K562 (cell line): ENCODE results near the gene TMSB10. TPM values are rescaled to one million over a fixed set of nuclear protein-coding genes. Genes with fewer than 3 reads are reported as not detected.

Source experiments
- ASH1L ChIP-seq: fragments of 450-650 bp; IDR thresholded peaks from 2 replicates; pipeline ENCODE4 v1.6.1; 2018; ENCODE audit warnings: borderline replicate concordance, mild to moderate bottlenecking, low read depth; ENCODE audit not compliant: partially characterized antibody
- CBX5 ChIP-seq: IDR thresholded peaks from 2 replicates; pipeline ENCODE4 v1.6.1; 2014; ENCODE audit warnings: low read depth, borderline replicate concordance
- CBX8 ChIP-seq: fragments of 200-600 bp; sonication (generic); IDR thresholded peaks from 2 replicates; pipeline ENCODE4 v1.6.1; 2012; ENCODE audit warnings: borderline replicate concordance, mixed run types, low read depth, mild to moderate bottlenecking, moderate library complexity, mixed read lengths, low read length, control low read depth, inconsistent platforms; ENCODE audit not compliant: poor library complexity, severe bottlenecking; ENCODE audit errors: extremely low read depth
- ESRRA ChIP-seq: fragments of 450-650 bp; IDR thresholded peaks from 2 replicates; pipeline ENCODE4 v1.6.1; 2014; ENCODE audit warnings: low read depth, mild to moderate bottlenecking, moderate library complexity, borderline replicate concordance
- GTF2A2 ChIP-seq: IDR thresholded peaks from 2 replicates; pipeline ENCODE4 v1.6.1; 2016; ENCODE audit warnings: mild to moderate bottlenecking, missing genetic modification characterization, missing compliant biosample characterization
- HDAC6 ChIP-seq: IDR thresholded peaks from 2 replicates; pipeline ENCODE4 v1.6.1; 2012; ENCODE audit warnings: low read depth, mild to moderate bottlenecking, control low read depth, inconsistent platforms, low read length, moderate library complexity
- HINFP ChIP-seq: fragments of 450-650 bp; conservative IDR thresholded peaks from 2 replicates; pipeline ENCODE4 v1.6.1; 2016; ENCODE audit warnings: missing genetic modification characterization, low read depth, mild to moderate bottlenecking, control low read depth, missing compliant biosample characterization
- KAT8 ChIP-seq: fragments of 450-650 bp; IDR thresholded peaks from 2 replicates; pipeline ENCODE4 v1.6.1; 2016; ENCODE audit warnings: low read depth, mild to moderate bottlenecking
- MECOM ChIP-seq: fragments of 250-450 bp; sonication (Bioruptor Pico); IDR thresholded peaks from 2 replicates; pipeline ENCODE4 v1.8.0; 2022; ENCODE audit warnings: inconsistent platforms
- NR2C2 ChIP-seq, 2 experiments: fragments of 200-800 bp in 1 of 2; sonication (Bioruptor generic) in 1 of 2; sonication (generic) in 1 of 2; formaldehyde crosslinking in 1 of 2; IDR thresholded peaks; 2 replicates each; pipeline versions ENCODE4 v1.6.1 to v1.8.0; 2016 to 2022; ENCODE audit warnings: mild to moderate bottlenecking in 1 of 2, missing compliant biosample characterization in 1 of 2, missing genetic modification characterization in 1 of 2, missing genetic modification reagents in 1 of 2
- RHOXF2B ChIP-seq: fragments of 250-450 bp; sonication (Bioruptor Pico); conservative IDR thresholded peaks from 2 replicates; pipeline ENCODE4 v1.5.1; 2021
- STAT5B ChIP-seq: fragments of 250-450 bp; sonication (Bioruptor Pico); IDR thresholded peaks from 2 replicates; pipeline ENCODE4 v1.8.0; 2021; ENCODE audit warnings: mild to moderate bottlenecking, inconsistent platforms
- YBX1 ChIP-seq: fragments of 450-650 bp; IDR thresholded peaks from 2 replicates; pipeline ENCODE4 v1.7.1; 2016; ENCODE audit warnings: mild to moderate bottlenecking
- ZBTB26 ChIP-seq: fragments of 450-650 bp; formaldehyde crosslinking; IDR thresholded peaks from 2 replicates; pipeline ENCODE4 v1.4.0; 2022; ENCODE audit warnings: missing genetic modification characterization
- ZNF316 ChIP-seq: fragments of 450-650 bp; IDR thresholded peaks from 2 replicates; pipeline ENCODE4 v1.6.1; 2016
- ZNF75A ChIP-seq: fragments of 450-650 bp; formaldehyde crosslinking; IDR thresholded peaks from 2 replicates; pipeline ENCODE4 v1.4.0; 2020; ENCODE audit warnings: mild to moderate bottlenecking
- ZNF76 ChIP-seq: fragments of 250-450 bp; sonication (Bioruptor Pico); IDR thresholded peaks from 2 replicates; pipeline ENCODE4 v1.4.0; 2020; ENCODE audit warnings: mild to moderate bottlenecking, moderate library complexity, borderline replicate concordance
- ZSCAN32 ChIP-seq: fragments of 450-650 bp; formaldehyde crosslinking; IDR thresholded peaks from 2 replicates; pipeline ENCODE4 v1.4.0; 2020; ENCODE audit warnings: mild to moderate bottlenecking, moderate library complexity
- polyA plus RNA-seq, 8 experiments: library from polyadenylated mRNA; depleted of rRNA in 4 of 8; stranded (reverse) in 5 of 8; unstranded in 3 of 8; fragments of >200 nt; fragmentation: Nextera tagmentation in 2 of 8; fragmentation: Illumina TruSeq in 1 of 8; extraction: Ambion mirVana in 2 of 8; extraction: Trizol in 1 of 8; gene quantifications; 2 replicates each; pipeline versions ENCODE4 v1.2.1 to v1.2.3, GENCODE V29; 2011 to 2014; ENCODE audit warnings: inconsistent platforms in 1 of 8, missing spikeins in 1 of 8
- total RNA-seq, 7 experiments: library from RNA; depleted of rRNA in 6 of 7; stranded (reverse); fragments of >200 nt in 6 of 7; fragmentation: Illumina TruSeq in 2 of 7; extraction: Trizol in 2 of 7; gene quantifications; 2 replicates each; pipeline versions ENCODE4 v1.2.1 to v1.2.3, GENCODE V29; 2011 to 2021; ENCODE audit warnings: low replicate concordance in 1 of 7
- TF ChIP-seq, protein P1 (sequence below): fragments of 450-650 bp; IDR thresholded peaks from 2 replicates; pipeline ENCODE4 v1.6.1; 2017; ENCODE audit warnings: antibody characterized with exemption, mild to moderate bottlenecking
- TF ChIP-seq, protein P2 (sequence below): fragments of 450-650 bp; formaldehyde crosslinking; conservative IDR thresholded peaks from 2 replicates; pipeline ENCODE4 v1.4.0; 2022; ENCODE audit warnings: mild to moderate bottlenecking, missing genetic modification characterization

Gene TMSB10
- total and polyA plus RNA-seq, 9 of the 15 experiments (the other 6 are each of a cell fraction or from before 2014, with no cell fraction given), result 382 to 2,226 (median 959) TPM

DNA sequence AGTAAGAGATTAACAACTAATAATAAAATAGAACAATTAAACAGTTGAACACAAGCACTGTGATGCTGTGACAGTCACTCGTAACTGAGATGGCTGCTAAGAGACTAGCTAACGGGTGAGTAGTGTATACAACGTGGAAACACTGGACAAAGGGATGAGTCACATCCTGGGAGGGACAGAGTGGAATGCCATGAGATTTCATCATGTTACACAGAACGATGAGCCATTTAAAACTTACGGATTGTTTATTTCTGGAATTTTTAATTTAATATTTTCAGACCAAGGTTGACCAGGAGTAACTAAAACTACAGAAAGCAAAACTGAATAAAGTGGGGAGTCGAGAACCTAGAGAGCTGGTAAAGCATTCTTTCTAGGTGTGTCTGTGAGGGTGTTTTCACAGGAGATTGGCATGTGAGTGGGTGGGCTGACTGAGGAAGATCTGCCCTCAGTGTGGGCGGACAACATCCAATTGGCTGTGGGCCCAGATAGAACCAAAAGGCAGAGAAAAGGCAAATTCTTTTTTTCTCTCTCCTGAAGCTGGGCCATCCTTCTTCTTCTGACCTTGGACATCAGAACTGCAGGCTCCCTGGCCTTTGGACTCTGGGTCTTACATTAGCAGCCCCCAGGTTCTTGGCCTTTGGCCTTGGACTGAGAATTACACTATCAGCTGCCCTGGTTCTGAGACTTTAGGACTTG is 14.6 kb downstream of the TMSB10 start (continued):
- TF ChIP-seq ZNF76, result no peak
- TF ChIP-seq, protein P1, sequence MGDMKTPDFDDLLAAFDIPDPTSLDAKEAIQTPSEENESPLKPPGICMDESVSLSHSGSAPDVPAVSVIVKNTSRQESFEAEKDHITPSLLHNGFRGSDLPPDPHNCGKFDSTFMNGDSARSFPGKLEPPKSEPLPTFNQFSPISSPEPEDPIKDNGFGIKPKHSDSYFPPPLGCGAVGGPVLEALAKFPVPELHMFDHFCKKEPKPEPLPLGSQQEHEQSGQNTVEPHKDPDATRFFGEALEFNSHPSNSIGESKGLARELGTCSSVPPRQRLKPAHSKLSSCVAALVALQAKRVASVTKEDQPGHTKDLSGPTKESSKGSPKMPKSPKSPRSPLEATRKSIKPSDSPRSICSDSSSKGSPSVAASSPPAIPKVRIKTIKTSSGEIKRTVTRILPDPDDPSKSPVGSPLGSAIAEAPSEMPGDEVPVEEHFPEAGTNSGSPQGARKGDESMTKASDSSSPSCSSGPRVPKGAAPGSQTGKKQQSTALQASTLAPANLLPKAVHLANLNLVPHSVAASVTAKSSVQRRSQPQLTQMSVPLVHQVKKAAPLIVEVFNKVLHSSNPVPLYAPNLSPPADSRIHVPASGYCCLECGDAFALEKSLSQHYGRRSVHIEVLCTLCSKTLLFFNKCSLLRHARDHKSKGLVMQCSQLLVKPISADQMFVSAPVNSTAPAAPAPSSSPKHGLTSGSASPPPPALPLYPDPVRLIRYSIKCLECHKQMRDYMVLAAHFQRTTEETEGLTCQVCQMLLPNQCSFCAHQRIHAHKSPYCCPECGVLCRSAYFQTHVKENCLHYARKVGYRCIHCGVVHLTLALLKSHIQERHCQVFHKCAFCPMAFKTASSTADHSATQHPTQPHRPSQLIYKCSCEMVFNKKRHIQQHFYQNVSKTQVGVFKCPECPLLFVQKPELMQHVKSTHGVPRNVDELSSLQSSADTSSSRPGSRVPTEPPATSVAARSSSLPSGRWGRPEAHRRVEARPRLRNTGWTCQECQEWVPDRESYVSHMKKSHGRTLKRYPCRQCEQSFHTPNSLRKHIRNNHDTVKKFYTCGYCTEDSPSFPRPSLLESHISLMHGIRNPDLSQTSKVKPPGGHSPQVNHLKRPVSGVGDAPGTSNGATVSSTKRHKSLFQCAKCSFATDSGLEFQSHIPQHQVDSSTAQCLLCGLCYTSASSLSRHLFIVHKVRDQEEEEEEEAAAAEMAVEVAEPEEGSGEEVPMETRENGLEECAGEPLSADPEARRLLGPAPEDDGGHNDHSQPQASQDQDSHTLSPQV, result peak; percentile 80; the same call in 1 of the 2 replicates
- 0 out of 2 replicates have a peak, but pooled peaks have one; percentile 36 for TF ChIP-seq ZSCAN32 (CRISPR knock-in tag)
- no peak for TF ChIP-seq YBX1
- TF ChIP-seq HINFP (tag), result 0 out of 2 replicates have a peak, but pooled peaks have one; percentile 30
- TF ChIP-seq MECOM (CRISPR knock-in tag), result 0 out of 2 replicates have a peak, but pooled peaks have one; percentile 41
- TF ChIP-seq GTF2A2 (tag), result no peak
- TF ChIP-seq CBX8, result no peak
- no peak for TF ChIP-seq RHOXF2B (CRISPR knock-in tag)
- no peak for TF ChIP-seq STAT5B (CRISPR knock-in tag)
- TF ChIP-seq ZNF75A (CRISPR knock-in tag), result no peak
- TF ChIP-seq ESRRA, result no peak
- no peak for TF ChIP-seq CBX5
- no peak for TF ChIP-seq ZNF316
- TF ChIP-seq ASH1L, result no peak
- no peak for TF ChIP-seq ZBTB26 (CRISPR knock-in tag)
- TF ChIP-seq NR2C2 (CRISPR knock-in tag; IDR thresholded peaks at IDR 0.05), result no peak
- peak; percentile 62; the same call in 1 of the 2 replicates for TF ChIP-seq NR2C2 (tag; IDR thresholded peaks at IDR 0.05)
- TF ChIP-seq KAT8, result no peak
- TF ChIP-seq HDAC6, result no peak
- TF ChIP-seq, protein P2, sequence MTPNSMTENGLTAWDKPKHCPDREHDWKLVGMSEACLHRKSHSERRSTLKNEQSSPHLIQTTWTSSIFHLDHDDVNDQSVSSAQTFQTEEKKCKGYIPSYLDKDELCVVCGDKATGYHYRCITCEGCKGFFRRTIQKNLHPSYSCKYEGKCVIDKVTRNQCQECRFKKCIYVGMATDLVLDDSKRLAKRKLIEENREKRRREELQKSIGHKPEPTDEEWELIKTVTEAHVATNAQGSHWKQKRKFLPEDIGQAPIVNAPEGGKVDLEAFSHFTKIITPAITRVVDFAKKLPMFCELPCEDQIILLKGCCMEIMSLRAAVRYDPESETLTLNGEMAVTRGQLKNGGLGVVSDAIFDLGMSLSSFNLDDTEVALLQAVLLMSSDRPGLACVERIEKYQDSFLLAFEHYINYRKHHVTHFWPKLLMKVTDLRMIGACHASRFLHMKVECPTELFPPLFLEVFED (CRISPR knock-in tag), result no peak
